Neuronal stem cell (in vitro differentiated cells): Measurements from ENCODE around the gene AOC2.
"Not testable (repeated sequence)": the region's sequence is repeated elsewhere in the genome, so short reads cannot be mapped to it uniquely, and the experiment has no call there.

ENCODE experiments used
- DNase-seq: peaks from one replicate; pipeline ENCODE4 v3.0.0-alpha.2; 2013; ENCODE audit warnings: low spot score
- H2AFZ ChIP-seq: one replicate; pipeline ENCODE4 v1.6.1; 2013; ENCODE audit warnings: mild to moderate bottlenecking, low read length, inconsistent platforms
- H2AK5ac ChIP-seq: 2 replicates; pipeline ENCODE4 v1.6.1; 2013; ENCODE audit warnings: low read depth, mild to moderate bottlenecking, inconsistent platforms, low read length, moderate library complexity, mixed read lengths
- H2BK120ac ChIP-seq: 2 replicates; pipeline ENCODE4 v1.6.1; 2013; ENCODE audit warnings: low read depth, mild to moderate bottlenecking, inconsistent platforms, low read length, moderate library complexity, mixed read lengths
- H2BK12ac ChIP-seq: one replicate; pipeline ENCODE4 v1.6.1; 2013; ENCODE audit warnings: low read length, inconsistent platforms
- H2BK15ac ChIP-seq: 2 replicates; pipeline ENCODE4 v1.6.1; 2013; ENCODE audit warnings: mild to moderate bottlenecking, low read length, inconsistent platforms, mixed read lengths
- H2BK5ac ChIP-seq: one replicate; pipeline ENCODE4 v1.6.1; 2013; ENCODE audit warnings: inconsistent platforms, mild to moderate bottlenecking, low read length, moderate library complexity
- H3K14ac ChIP-seq: one replicate; pipeline ENCODE4 v1.6.1; 2013; ENCODE audit warnings: low read length, inconsistent platforms
- H3K18ac ChIP-seq: 2 replicates; pipeline ENCODE4 v1.6.1; 2013; ENCODE audit warnings: low read length, inconsistent platforms
- H3K23ac ChIP-seq: 2 replicates; pipeline ENCODE4 v1.6.1; 2013; ENCODE audit warnings: low read depth, mild to moderate bottlenecking, mixed read lengths, low read length, inconsistent platforms; ENCODE audit not compliant: poor library complexity
- H3K27ac ChIP-seq: replicated peaks from 3 replicates; pipeline ENCODE4 v1.5.1; 2013; ENCODE audit warnings: low read length, inconsistent platforms
- H3K27me3 ChIP-seq, 3 experiments: 2 replicates each; pipeline ENCODE4 v1.6.1; 2013; ENCODE audit warnings: low read length in 3 of 3, mild to moderate bottlenecking in 2 of 3, inconsistent platforms in 1 of 3, low read depth in 1 of 3, mixed read lengths in 1 of 3, moderate library complexity in 1 of 3; ENCODE audit not compliant: control insufficient read depth in 3 of 3, insufficient read depth in 3 of 3
- H3K36me3 ChIP-seq, 2 donors: replicated peaks in 1 of 2; 2 replicates each; pipeline ENCODE4 v1.6.1; 2013; ENCODE audit warnings: low read length in 2 of 2; ENCODE audit not compliant: control insufficient read depth in 2 of 2, insufficient read depth in 2 of 2
- H3K4ac ChIP-seq: 2 replicates; pipeline ENCODE4 v1.6.1; 2013; ENCODE audit warnings: inconsistent platforms, mild to moderate bottlenecking, low read length, moderate library complexity
- H3K4me1 ChIP-seq, 2 donors: 1 replicate in 1 of 2; 2 replicates in 1 of 2; pipeline ENCODE4 v1.6.1; 2013; ENCODE audit warnings: low read length in 2 of 2, low read depth in 1 of 2; ENCODE audit not compliant: control insufficient read depth in 2 of 2, insufficient read depth in 1 of 2
- H3K4me2 ChIP-seq: one replicate; pipeline ENCODE4 v1.6.1; 2013; ENCODE audit warnings: mild to moderate bottlenecking, low read length, inconsistent platforms; ENCODE audit not compliant: insufficient read depth, poor library complexity, severe bottlenecking
- H3K4me3 ChIP-seq, 2 donors: 2 replicates each; pipeline ENCODE4 v1.5.1; 2013; ENCODE audit warnings: low read length in 2 of 2, mild to moderate bottlenecking in 2 of 2, inconsistent platforms in 1 of 2, moderate library complexity in 1 of 2
- H3K79me1 ChIP-seq: one replicate; pipeline ENCODE4 v1.6.1; 2013; ENCODE audit warnings: low read depth, mild to moderate bottlenecking, inconsistent platforms, low read length, moderate library complexity
- H3K9ac ChIP-seq: one replicate; pipeline ENCODE4 v1.6.1; 2013; ENCODE audit warnings: mild to moderate bottlenecking, low read depth, low read length, inconsistent platforms; ENCODE audit not compliant: poor library complexity
- H3K9me3 ChIP-seq, 2 donors: replicated peaks in 1 of 2; 2 replicates each; pipeline versions ENCODE3 to v1.6.1; 2013; ENCODE audit warnings: low read length in 2 of 2, mild to moderate bottlenecking in 2 of 2, inconsistent platforms in 1 of 2, low read depth in 1 of 2, mixed read lengths in 1 of 2, moderate library complexity in 1 of 2; ENCODE audit not compliant: control insufficient read depth in 2 of 2, insufficient read depth in 1 of 2
- H4K8ac ChIP-seq: one replicate; pipeline ENCODE4 v1.6.1; 2013; ENCODE audit warnings: low read depth, mild to moderate bottlenecking, inconsistent platforms, low read length, moderate library complexity
- H4K91ac ChIP-seq: one replicate; pipeline ENCODE4 v1.6.1; 2013; ENCODE audit warnings: low read length, low read depth, mild to moderate bottlenecking, inconsistent platforms; ENCODE audit not compliant: poor library complexity
- WGBS, 2 donors: extraction: QIAGEN DNeasy Blood & Tissue Kit; methylation state at CpG; one replicate each; pipeline ENCODE4 v1.1.7; 2013; ENCODE audit warnings: missing lambda C conversion rate in 2 of 2, mixed read lengths in 1 of 2; ENCODE audit not compliant: insufficient read length in 2 of 2, insufficient replicate concordance in 1 of 2; ENCODE audit errors: extremely low coverage in 2 of 2; 5-methylcytosine and 5-hydroxymethylcytosine counted together

The AOC2 gene

GRCh38 chr17:42849451-42850181 lies 5.2 kb downstream of the AOC2 start:
- Histone ChIP-seq H4K8ac (no peak overlapping the region), H3K4me2 (no peak overlapping the region), H2BK5ac (no peak overlapping the region), H3K79me1 (no peaks in the 10 kb centered on the region), H3K14ac (no peak overlapping the region), H3K27ac (no peak overlapping the region), H3K23ac (no peak overlapping the region), H3K9me3 (no peaks in the 10 kb centered on the region), H2AK5ac (peak overlapping the region; percentile 26), H2AFZ (no peak overlapping the region), H3K9ac (no peak overlapping the region), H3K4me1 (no peaks in the 10 kb centered on the region), H3K4me3 (no peak overlapping the region), H2BK120ac (no peak overlapping the region), H3K4ac (no peak overlapping the region), H4K91ac (peak overlapping the region; percentile 1), H2BK15ac (no peak overlapping the region), H3K36me3 (peaks cover 10 to 18% of the 10 kb centered on the region in 2 donors), H3K18ac (no peak overlapping the region), H3K27me3 (no peaks in the 10 kb centered on the region), H2BK12ac (no peak overlapping the region)
- no peak for DNase-seq
- WGBS, 2 donors, result no CpG with 5 or more reads among the region's 8 CpGs

DNA sequence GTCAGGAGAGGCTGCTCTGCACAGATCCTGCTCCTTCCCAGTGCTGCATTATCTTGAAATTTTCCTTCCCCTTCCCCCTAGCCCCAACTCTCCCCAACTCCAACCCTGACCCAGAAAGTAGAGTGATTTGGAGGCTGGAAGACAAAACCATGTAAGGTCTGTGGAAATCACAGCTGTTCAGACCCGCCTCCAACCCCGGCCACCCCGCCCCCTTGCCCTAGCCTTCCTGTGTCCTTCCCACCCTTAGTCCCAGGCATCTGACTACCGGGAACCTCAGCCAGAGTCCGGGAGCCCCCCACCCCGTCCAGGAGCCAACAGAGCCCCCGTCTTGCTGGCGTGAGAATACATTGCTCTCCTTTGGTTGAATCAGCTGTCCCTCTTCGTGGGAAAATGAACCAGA lies 6.6 kb downstream of the AOC2 start, which contains the start of gene AOC3:
AOC3 (plus strand) TSS at position 246 of the 400 bp plus-strand sequence; CDS start at position 391, 145 bp downstream.
- no peak within 1 kb of the TSS for H3K27ac ChIP-seq
- no peak within 1 kb of the TSS for H3K23ac ChIP-seq
- peaks cover 0 to 5% of the 10 kb centered on the region in 2 donors for H3K36me3 ChIP-seq
- no peak within 1 kb of the TSS for H4K8ac ChIP-seq
- no CpG with 5 or more reads among the region's 9 CpGs for WGBS, 2 donors
- H3K27me3 ChIP-seq, result no peaks in the 10 kb centered on the region
- H2AK5ac ChIP-seq, result peak within 1 kb of the TSS; percentile 26
- H3K9ac ChIP-seq, result no peak within 1 kb of the TSS
- no peak within 1 kb of the TSS for H2BK15ac ChIP-seq
- H3K14ac ChIP-seq, result no peak within 1 kb of the TSS
- H2AFZ ChIP-seq, result peak within 1 kb of the TSS; percentile 47
- H3K79me1 ChIP-seq, result no peaks in the 10 kb centered on the region
- no peak for DNase-seq
- no peak within 1 kb of the TSS for H3K18ac ChIP-seq
- no peak within 1 kb of the TSS for H2BK120ac ChIP-seq
- H3K4me3 ChIP-seq, result no peak within 1 kb of the TSS
- H2BK12ac ChIP-seq, result no peak within 1 kb of the TSS
- no peak within 1 kb of the TSS for H3K4me2 ChIP-seq
- peak within 1 kb of the TSS; percentile 1 for H4K91ac ChIP-seq
- H3K4me1 ChIP-seq, result peaks cover 0 to 3% of the 10 kb centered on the region in 2 donors
- no peaks in the 10 kb centered on the region for H3K9me3 ChIP-seq
- no peak within 1 kb of the TSS for H3K4ac ChIP-seq
- H2BK5ac ChIP-seq, result no peak within 1 kb of the TSS

DNA sequence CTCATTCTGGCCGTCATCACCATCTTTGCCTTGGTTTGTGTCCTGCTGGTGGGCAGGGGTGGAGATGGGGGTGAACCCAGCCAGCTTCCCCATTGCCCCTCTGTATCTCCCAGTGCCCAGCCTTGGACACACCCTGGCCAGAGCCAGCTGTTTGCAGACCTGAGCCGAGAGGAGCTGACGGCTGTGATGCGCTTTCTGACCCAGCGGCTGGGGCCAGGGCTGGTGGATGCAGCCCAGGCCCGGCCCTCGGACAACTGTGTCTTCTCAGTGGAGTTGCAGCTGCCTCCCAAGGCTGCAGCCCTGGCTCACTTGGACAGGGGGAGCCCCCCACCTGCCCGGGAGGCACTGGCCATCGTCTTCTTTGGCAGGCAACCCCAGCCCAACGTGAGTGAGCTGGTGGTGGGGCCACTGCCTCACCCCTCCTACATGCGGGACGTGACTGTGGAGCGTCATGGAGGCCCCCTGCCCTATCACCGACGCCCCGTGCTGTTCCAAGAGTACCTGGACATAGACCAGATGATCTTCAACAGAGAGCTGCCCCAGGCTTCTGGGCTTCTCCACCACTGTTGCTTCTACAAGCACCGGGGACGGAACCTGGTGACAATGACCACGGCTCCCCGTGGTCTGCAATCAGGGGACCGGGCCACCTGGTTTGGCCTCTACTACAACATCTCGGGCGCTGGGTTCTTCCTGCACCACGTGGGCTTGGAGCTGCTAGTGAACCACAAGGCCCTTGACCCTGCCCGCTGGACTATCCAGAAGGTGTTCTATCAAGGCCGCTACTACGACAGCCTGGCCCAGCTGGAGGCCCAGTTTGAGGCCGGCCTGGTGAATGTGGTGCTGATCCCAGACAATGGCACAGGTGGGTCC lies 7.2 kb downstream of the AOC2 start:
- H4K8ac ChIP-seq, DNase-seq, H3K4ac ChIP-seq, H3K4me3 ChIP-seq, H2BK12ac ChIP-seq, H3K27ac ChIP-seq, H3K14ac ChIP-seq, H3K36me3 ChIP-seq, H2AK5ac ChIP-seq, H2BK5ac ChIP-seq, H3K9me3 ChIP-seq, H3K27me3 ChIP-seq, H3K9ac ChIP-seq, H3K4me2 ChIP-seq, H2BK120ac ChIP-seq, H3K79me1 ChIP-seq, H4K91ac ChIP-seq, H3K4me1 ChIP-seq, H3K23ac ChIP-seq, H3K18ac ChIP-seq, H2BK15ac ChIP-seq: not testable (repeated sequence)
- peak overlapping the region; percentile 47 for H2AFZ ChIP-seq
- WGBS, 2 donors, result no CpG with 5 or more reads among the region's 28 CpGs

DNA sequence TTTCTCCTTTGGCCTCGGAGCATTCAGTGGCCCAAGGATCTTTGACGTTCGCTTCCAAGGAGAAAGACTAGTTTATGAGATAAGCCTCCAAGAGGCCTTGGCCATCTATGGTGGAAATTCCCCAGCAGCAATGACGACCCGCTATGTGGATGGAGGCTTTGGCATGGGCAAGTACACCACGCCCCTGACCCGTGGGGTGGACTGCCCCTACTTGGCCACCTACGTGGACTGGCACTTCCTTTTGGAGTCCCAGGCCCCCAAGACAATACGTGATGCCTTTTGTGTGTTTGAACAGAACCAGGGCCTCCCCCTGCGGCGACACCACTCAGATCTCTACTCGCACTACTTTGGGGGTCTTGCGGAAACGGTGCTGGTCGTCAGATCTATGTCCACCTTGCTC lies 8.0 kb downstream of the AOC2 start:
- Histone ChIP-seq H3K23ac (no peak overlapping the region), H3K79me1 (no peaks in the 10 kb centered on the region), H3K27me3 (no peaks in the 10 kb centered on the region), H2AFZ (no peak overlapping the region), H2BK120ac (no peak overlapping the region), H3K27ac (no peak overlapping the region), H3K14ac (no peak overlapping the region), H2BK15ac (no peak overlapping the region), H3K9me3 (no peaks in the 10 kb centered on the region), H4K91ac (no peak overlapping the region), H3K4me1 (peaks cover 0 to 3% of the 10 kb centered on the region in 2 donors), H2AK5ac (no peak overlapping the region), H3K4me2 (no peak overlapping the region), H3K4ac (no peak overlapping the region), H3K36me3 (no peaks in the 10 kb centered on the region), H3K4me3 (no peak overlapping the region), H2BK5ac (no peak overlapping the region), H3K18ac (no peak overlapping the region), H3K9ac (no peak overlapping the region), H4K8ac (peak overlapping the region; percentile 9), H2BK12ac (peak overlapping the region; percentile 16)
- WGBS, 2 donors, result no CpG with 5 or more reads among the region's 15 CpGs
- DNase-seq, result no peak
